Ovary (tissue), 3 donors: ENCODE measurements around the gene EPG5.

Experiments
- EP300 ChIP-seq: sonication (generic); formaldehyde crosslinking; IDR thresholded peaks from one replicate; pipeline ENCODE4 v1.6.1; 2017; ENCODE audit warnings: antibody characterized with exemption
- POLR2A ChIP-seq: fragments of 450-650 bp; IDR thresholded peaks from one replicate; pipeline ENCODE4 v1.6.1; 2017; ENCODE audit warnings: antibody characterized with exemption, mild to moderate bottlenecking, moderate library complexity
- TF ChIP-seq, protein P1 (sequence below), 3 donors: fragments of 450-650 bp in 2 of 3; fragments of 200-600 bp in 1 of 3; IDR thresholded peaks; one replicate each; pipeline versions ENCODE4 v1.5.1 to v1.8.0; 2016 to 2022; ENCODE audit warnings: antibody characterized with exemption in 3 of 3, mild to moderate bottlenecking in 1 of 3
- donor health status: DM: no; HTN: no; CAD: no.

- TF ChIP-seq, protein P1, sequence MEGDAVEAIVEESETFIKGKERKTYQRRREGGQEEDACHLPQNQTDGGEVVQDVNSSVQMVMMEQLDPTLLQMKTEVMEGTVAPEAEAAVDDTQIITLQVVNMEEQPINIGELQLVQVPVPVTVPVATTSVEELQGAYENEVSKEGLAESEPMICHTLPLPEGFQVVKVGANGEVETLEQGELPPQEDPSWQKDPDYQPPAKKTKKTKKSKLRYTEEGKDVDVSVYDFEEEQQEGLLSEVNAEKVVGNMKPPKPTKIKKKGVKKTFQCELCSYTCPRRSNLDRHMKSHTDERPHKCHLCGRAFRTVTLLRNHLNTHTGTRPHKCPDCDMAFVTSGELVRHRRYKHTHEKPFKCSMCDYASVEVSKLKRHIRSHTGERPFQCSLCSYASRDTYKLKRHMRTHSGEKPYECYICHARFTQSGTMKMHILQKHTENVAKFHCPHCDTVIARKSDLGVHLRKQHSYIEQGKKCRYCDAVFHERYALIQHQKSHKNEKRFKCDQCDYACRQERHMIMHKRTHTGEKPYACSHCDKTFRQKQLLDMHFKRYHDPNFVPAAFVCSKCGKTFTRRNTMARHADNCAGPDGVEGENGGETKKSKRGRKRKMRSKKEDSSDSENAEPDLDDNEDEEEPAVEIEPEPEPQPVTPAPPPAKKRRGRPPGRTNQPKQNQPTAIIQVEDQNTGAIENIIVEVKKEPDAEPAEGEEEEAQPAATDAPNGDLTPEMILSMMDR (IDR thresholded peaks at IDR 0.05), result no peak
- TF ChIP-seq POLR2A, result no peak
- TF ChIP-seq EP300, result no peak
Measured at GRCh38 chr18:45954070-45954934, 12.8 kb downstream of the EPG5 start.
